HepG2 (cell line): Measurements from ENCODE around the gene TUBB. TPM values are rescaled to one million over a fixed set of nuclear protein-coding genes. Genes with fewer than 3 reads are reported as not detected.

ENCODE experiments used
- AGO2 ChIP-seq: fragments of 200-400 bp; formaldehyde crosslinking; optimal IDR thresholded peaks from 2 replicates; pipeline ENCODE3; 2017; ENCODE audit warnings: mild to moderate bottlenecking, low read depth, low read length, moderate library complexity
- FUBP1 ChIP-seq: sonication (generic); formaldehyde crosslinking; IDR thresholded peaks from 2 replicates; pipeline ENCODE4 v1.5.1; 2020; ENCODE audit warnings: missing genetic modification reagents, mild to moderate bottlenecking, borderline replicate concordance
- THAP11 ChIP-seq: IDR thresholded peaks from 2 replicates; pipeline ENCODE4 v1.6.1; 2016; ENCODE audit warnings: missing biosample characterization, missing genetic modification reagents
- XRCC5 ChIP-seq: fragments of 200-400 bp; formaldehyde crosslinking; optimal IDR thresholded peaks from 2 replicates; pipeline ENCODE3; 2017; ENCODE audit warnings: mild to moderate bottlenecking, low read length
- ZFP90 ChIP-seq: sonication (generic); formaldehyde crosslinking; IDR thresholded peaks from 2 replicates; pipeline ENCODE4 v1.8.0; 2022; ENCODE audit warnings: missing genetic modification reagents, mild to moderate bottlenecking, inconsistent platforms, borderline replicate concordance
- ZNF790 ChIP-seq: sonication (generic); formaldehyde crosslinking; IDR thresholded peaks from 2 replicates; pipeline ENCODE4 v1.8.0; 2022; ENCODE audit warnings: missing genetic modification reagents, mild to moderate bottlenecking, borderline replicate concordance
- polyA plus RNA-seq, 8 experiments: library from polyadenylated mRNA; depleted of rRNA in 3 of 8; stranded (reverse) in 7 of 8; unstranded in 1 of 8; fragments of >200 nt; fragmentation: Illumina TruSeq in 4 of 8; extraction: Trizol in 4 of 8; gene quantifications; 2 replicates each; pipeline versions ENCODE4 v1.2.1 to v1.2.3, GENCODE V29; 2011 to 2016; ENCODE audit warnings: low read depth in 4 of 8, missing spikeins in 1 of 8, mixed read lengths in 1 of 8; ENCODE audit not compliant: insufficient read depth in 1 of 8
- total RNA-seq, 5 experiments: library from RNA; depleted of rRNA; stranded (reverse); fragments of >200 nt; fragmentation: Illumina TruSeq; extraction: Trizol; gene quantifications; 2 replicates each; pipeline ENCODE4 v1.2.3, GENCODE V29; 2016; ENCODE audit warnings: low read depth in 1 of 5
- TF ChIP-seq, protein P1 (sequence below): sonication (generic); formaldehyde crosslinking; IDR thresholded peaks from 2 replicates; pipeline ENCODE4 v1.5.0; 2020; ENCODE audit warnings: mild to moderate bottlenecking, missing genetic modification reagents, borderline replicate concordance
- TF ChIP-seq, protein P2 (sequence below): sonication (generic); formaldehyde crosslinking; IDR thresholded peaks from 2 replicates; pipeline ENCODE4 v1.4.0; 2020; ENCODE audit warnings: missing genetic modification reagents, mild to moderate bottlenecking, borderline replicate concordance
- TF ChIP-seq, protein P3 (sequence below): sonication (generic); formaldehyde crosslinking; IDR thresholded peaks from 2 replicates; pipeline ENCODE4 v1.5.0; 2020; ENCODE audit warnings: missing genetic modification reagents
- TF ChIP-seq, protein P4 (sequence below): sonication (generic); formaldehyde crosslinking; IDR thresholded peaks from 2 replicates; pipeline ENCODE4 v1.5.0; 2020; ENCODE audit warnings: missing genetic modification reagents

TUBB gene
- total and polyA plus RNA-seq, 2 of the 13 experiments (the other 11 are each of a cell fraction or from before 2014, with no cell fraction given) = 911 to 1,163 TPM

DNA sequence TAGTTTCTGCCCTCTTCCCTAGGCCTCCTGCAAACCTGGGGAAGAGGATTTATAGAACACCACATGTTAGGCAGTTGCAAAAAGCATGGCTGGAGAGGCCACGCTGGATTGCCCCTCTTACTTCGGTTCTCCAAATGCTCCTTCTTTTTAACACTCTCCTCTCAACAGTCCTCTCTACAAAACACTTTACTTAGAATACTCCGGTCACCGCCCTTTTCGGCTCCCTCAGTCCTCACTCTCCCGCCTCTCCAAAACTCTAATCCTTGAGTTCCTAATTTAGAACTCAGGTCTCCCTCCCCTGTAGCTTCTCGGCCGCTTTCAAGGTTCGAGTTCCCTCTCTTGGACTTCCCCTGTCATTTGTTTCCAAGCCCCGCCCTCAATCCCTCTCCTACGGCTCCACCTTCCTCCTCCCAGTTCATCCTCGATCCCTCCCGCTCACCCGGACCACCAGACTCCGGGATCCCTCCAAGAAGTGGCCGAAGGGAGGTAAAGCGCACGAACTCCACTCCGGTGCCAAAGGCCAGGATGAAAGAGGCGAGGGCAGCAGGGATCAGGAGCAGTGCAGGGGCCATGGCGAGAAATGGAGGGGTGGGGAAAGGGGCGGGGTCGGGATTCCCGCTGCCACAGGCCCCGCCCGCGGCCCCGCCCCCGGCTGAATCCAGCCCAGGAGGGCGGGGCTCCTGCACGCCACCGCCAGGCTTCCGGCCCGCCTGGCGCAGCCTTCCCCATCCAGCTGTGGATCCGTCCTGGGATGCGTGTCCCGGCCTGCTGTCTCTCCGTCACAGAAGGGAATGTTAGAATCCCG is 29.5 kb upstream of the TUBB start, which contains the start of gene NRM (continued):
- TF ChIP-seq, protein P1, sequence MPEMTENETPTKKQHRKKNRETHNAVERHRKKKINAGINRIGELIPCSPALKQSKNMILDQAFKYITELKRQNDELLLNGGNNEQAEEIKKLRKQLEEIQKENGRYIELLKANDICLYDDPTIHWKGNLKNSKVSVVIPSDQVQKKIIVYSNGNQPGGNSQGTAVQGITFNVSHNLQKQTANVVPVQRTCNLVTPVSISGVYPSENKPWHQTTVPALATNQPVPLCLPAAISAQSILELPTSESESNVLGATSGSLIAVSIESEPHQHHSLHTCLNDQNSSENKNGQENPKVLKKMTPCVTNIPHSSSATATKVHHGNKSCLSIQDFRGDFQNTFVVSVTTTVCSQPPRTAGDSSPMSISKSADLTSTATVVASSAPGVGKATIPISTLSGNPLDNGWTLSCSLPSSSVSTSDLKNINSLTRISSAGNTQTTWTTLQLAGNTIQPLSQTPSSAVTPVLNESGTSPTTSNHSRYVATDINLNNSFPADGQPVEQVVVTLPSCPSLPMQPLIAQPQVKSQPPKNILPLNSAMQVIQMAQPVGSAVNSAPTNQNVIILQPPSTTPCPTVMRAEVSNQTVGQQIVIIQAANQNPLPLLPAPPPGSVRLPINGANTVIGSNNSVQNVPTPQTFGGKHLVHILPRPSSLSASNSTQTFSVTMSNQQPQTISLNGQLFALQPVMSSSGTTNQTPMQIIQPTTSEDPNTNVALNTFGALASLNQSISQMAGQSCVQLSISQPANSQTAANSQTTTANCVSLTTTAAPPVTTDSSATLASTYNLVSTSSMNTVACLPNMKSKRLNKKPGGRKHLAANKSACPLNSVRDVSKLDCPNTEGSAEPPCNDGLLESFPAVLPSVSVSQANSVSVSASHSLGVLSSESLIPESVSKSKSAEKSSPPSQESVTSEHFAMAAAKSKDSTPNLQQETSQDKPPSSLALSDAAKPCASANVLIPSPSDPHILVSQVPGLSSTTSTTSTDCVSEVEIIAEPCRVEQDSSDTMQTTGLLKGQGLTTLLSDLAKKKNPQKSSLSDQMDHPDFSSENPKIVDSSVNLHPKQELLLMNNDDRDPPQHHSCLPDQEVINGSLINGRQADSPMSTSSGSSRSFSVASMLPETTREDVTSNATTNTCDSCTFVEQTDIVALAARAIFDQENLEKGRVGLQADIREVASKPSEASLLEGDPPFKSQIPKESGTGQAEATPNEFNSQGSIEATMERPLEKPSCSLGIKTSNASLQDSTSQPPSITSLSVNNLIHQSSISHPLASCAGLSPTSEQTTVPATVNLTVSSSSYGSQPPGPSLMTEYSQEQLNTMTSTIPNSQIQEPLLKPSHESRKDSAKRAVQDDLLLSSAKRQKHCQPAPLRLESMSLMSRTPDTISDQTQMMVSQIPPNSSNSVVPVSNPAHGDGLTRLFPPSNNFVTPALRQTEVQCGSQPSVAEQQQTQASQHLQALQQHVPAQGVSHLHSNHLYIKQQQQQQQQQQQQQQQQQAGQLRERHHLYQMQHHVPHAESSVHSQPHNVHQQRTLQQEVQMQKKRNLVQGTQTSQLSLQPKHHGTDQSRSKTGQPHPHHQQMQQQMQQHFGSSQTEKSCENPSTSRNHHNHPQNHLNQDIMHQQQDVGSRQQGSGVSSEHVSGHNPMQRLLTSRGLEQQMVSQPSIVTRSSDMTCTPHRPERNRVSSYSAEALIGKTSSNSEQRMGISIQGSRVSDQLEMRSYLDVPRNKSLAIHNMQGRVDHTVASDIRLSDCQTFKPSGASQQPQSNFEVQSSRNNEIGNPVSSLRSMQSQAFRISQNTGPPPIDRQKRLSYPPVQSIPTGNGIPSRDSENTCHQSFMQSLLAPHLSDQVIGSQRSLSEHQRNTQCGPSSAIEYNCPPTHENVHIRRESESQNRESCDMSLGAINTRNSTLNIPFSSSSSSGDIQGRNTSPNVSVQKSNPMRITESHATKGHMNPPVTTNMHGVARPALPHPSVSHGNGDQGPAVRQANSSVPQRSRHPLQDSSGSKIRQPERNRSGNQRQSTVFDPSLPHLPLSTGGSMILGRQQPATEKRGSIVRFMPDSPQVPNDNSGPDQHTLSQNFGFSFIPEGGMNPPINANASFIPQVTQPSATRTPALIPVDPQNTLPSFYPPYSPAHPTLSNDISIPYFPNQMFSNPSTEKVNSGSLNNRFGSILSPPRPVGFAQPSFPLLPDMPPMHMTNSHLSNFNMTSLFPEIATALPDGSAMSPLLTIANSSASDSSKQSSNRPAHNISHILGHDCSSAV (CRISPR knock-in tag) = no peak
- TF ChIP-seq ZNF790 (0 out of 2 replicates have a peak, but pooled peaks have one; percentile 42), THAP11 (CRISPR knock-in tag) (peak; percentile 63), ZFP90 (0 out of 2 replicates have a peak, but pooled peaks have one; percentile 62), FUBP1 (no peak), AGO2 (peak; percentile 23), XRCC5 (peak; percentile 59)
- TF ChIP-seq, protein P2, sequence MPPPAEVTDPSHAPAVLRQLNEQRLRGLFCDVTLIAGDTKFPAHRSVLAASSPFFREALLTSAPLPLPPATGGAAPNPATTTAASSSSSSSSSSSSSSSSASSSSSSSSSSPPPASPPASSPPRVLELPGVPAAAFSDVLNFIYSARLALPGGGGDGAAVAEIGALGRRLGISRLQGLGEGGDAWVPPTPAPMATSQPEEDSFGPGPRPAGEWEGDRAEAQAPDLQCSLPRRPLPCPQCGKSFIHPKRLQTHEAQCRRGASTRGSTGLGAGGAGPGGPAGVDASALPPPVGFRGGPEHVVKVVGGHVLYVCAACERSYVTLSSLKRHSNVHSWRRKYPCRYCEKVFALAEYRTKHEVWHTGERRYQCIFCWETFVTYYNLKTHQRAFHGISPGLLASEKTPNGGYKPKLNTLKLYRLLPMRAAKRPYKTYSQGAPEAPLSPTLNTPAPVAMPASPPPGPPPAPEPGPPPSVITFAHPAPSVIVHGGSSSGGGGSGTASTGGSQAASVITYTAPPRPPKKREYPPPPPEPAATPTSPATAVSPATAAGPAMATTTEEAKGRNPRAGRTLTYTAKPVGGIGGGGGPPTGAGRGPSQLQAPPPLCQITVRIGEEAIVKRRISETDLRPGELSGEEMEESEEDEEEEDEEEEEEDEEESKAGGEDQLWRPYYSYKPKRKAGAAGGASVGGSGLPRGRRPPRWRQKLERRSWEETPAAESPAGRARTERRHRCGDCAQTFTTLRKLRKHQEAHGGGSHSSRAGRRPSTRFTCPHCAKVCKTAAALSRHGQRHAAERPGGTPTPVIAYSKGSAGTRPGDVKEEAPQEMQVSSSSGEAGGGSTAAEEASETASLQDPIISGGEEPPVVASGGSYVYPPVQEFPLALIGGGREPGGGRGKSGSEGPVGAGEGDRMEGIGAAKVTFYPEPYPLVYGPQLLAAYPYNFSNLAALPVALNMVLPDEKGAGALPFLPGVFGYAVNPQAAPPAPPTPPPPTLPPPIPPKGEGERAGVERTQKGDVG (CRISPR knock-in tag) = no peak
- TF ChIP-seq, protein P3, sequence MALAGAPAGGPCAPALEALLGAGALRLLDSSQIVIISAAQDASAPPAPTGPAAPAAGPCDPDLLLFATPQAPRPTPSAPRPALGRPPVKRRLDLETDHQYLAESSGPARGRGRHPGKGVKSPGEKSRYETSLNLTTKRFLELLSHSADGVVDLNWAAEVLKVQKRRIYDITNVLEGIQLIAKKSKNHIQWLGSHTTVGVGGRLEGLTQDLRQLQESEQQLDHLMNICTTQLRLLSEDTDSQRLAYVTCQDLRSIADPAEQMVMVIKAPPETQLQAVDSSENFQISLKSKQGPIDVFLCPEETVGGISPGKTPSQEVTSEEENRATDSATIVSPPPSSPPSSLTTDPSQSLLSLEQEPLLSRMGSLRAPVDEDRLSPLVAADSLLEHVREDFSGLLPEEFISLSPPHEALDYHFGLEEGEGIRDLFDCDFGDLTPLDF (CRISPR knock-in tag) = peak; percentile 59
- TF ChIP-seq, protein P4, sequence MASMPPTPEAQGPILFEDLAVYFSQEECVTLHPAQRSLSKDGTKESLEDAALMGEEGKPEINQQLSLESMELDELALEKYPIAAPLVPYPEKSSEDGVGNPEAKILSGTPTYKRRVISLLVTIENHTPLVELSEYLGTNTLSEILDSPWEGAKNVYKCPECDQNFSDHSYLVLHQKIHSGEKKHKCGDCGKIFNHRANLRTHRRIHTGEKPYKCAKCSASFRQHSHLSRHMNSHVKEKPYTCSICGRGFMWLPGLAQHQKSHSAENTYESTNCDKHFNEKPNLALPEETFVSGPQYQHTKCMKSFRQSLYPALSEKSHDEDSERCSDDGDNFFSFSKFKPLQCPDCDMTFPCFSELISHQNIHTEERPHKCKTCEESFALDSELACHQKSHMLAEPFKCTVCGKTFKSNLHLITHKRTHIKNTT (CRISPR knock-in tag) = no peak
